SU-DHL-6 (cell line): ENCODE data around the gene THOP1.
"Not testable (repeated sequence)": the region's sequence is repeated elsewhere in the genome, so short reads cannot be mapped to it uniquely, and the experiment has no call there.

Experiments
- H2AFZ ChIP-seq: fragments of 200-600 bp; sonication (generic); 2 replicates; pipeline ENCODE4 v1.6.1; 2014; ENCODE audit warnings: low read depth, mild to moderate bottlenecking, moderate library complexity, mixed read lengths, antibody characterized with exemption, low read length; ENCODE audit not compliant: severe bottlenecking
- H3F3A ChIP-seq: fragments of 200-600 bp; shearing (Covaris generic); 2 replicates; pipeline ENCODE4 v1.6.0; 2016; ENCODE audit warnings: antibody characterized with exemption, mild to moderate bottlenecking; ENCODE audit not compliant: insufficient read depth
- H3K27ac ChIP-seq: fragments of 200-600 bp; sonication (generic); 2 replicates; pipeline ENCODE4 v1.5.1; 2016; ENCODE audit warnings: low read depth, mild to moderate bottlenecking, low read length, moderate library complexity, mixed read lengths
- H3K27me3 ChIP-seq: fragments of 200-600 bp; sonication (generic), shearing (Covaris generic); 2 replicates; pipeline ENCODE4 v1.6.0; 2014; ENCODE audit warnings: mild to moderate bottlenecking, low read length
- H3K36me3 ChIP-seq: fragments of 200-600 bp; sonication (generic); 2 replicates; pipeline ENCODE4 v1.6.1; 2014; ENCODE audit warnings: mild to moderate bottlenecking, low read length, mixed read lengths
- H3K4me2 ChIP-seq: fragments of 300-600, 200-600 bp; shearing (Covaris generic), sonication (generic); 2 replicates; pipeline ENCODE4 v1.6.0; 2014; ENCODE audit warnings: low read length, low read depth, mild to moderate bottlenecking; ENCODE audit not compliant: poor library complexity, severe bottlenecking
- H3K4me3 ChIP-seq: fragments of 200-600 bp; sonication (generic); 2 replicates; pipeline ENCODE4 v1.5.1; 2014; ENCODE audit warnings: antibody characterized with exemption, low read length, mild to moderate bottlenecking, mixed read lengths; ENCODE audit not compliant: insufficient read depth, poor library complexity, severe bottlenecking
- H3K79me2 ChIP-seq: fragments of 200-600 bp; sonication (generic); 2 replicates; pipeline ENCODE4 v1.6.1; 2014; ENCODE audit warnings: mild to moderate bottlenecking, low read length, moderate library complexity; ENCODE audit not compliant: insufficient read depth
- H3K9ac ChIP-seq: fragments of 200-600 bp; sonication (generic); 2 replicates; pipeline ENCODE4 v1.7.0; 2014; ENCODE audit warnings: mild to moderate bottlenecking, low read length
- H3K9me2 ChIP-seq: fragments of 200-600 bp; sonication (generic); replicated peaks from 2 replicates; pipeline ENCODE4 v1.6.1; 2014; ENCODE audit warnings: low read length; ENCODE audit not compliant: insufficient read depth
- H3K9me3 ChIP-seq: fragments of 200-600 bp; sonication (generic); 2 replicates; pipeline ENCODE4 v1.6.1; 2014; ENCODE audit warnings: low read length, mixed read lengths; ENCODE audit not compliant: insufficient read depth
- H4K20me1 ChIP-seq: fragments of 200-600 bp; sonication (generic); 2 replicates; pipeline ENCODE4 v1.6.1; 2014; ENCODE audit warnings: low read depth, mild to moderate bottlenecking, antibody characterized with exemption, low read length, moderate library complexity, mixed read lengths
- EZH2phosphoT487 ChIP-seq: fragments of 200-600 bp; sonication (generic), shearing (Covaris generic); conservative IDR thresholded peaks from 2 replicates; pipeline ENCODE4 v1.6.1; 2018; ENCODE audit warnings: mild to moderate bottlenecking, antibody characterized with exemption, low read length, moderate library complexity, mixed read lengths
- TF ChIP-seq, protein P1 (sequence below): fragments of 200-600 bp; sonication (generic); IDR thresholded peaks from one replicate; pipeline ENCODE4 v1.5.1; 2017; ENCODE audit warnings: antibody characterized with exemption, mild to moderate bottlenecking, low read length, moderate library complexity; ENCODE audit not compliant: insufficient read depth, poor library complexity, severe bottlenecking

The THOP1 gene

DNA sequence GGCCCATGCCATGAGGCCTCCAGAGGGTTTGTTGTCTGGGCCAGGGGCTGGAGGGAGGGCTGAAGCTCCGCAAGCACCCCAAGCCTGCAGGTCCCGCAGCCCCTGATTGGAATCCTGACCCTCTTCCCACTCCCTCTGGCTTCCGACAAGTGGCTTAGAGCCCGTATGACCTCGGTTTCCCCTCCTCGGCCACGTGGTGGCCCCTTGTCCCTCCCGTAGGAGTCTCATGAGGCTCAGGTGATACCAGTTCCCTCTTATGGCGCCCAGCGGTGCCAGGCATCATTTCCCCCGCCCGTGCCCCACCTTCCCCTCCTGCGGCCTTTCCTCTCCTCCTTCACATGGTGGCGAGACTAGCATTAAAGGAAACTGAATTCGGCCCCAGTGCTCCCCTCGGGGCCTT lies 6.1 kb downstream of the THOP1 start:
- H3K4me2 ChIP-seq, result no peak overlapping the region
- no peaks in the 10 kb centered on the region for H3K27me3 ChIP-seq
- H3K36me3 ChIP-seq, result no peaks in the 10 kb centered on the region
- no peak overlapping the region for H3K27ac ChIP-seq
- no peaks in the 10 kb centered on the region for H3F3A ChIP-seq
- no peaks in the 10 kb centered on the region for H3K9me2 ChIP-seq
- no peak overlapping the region for H3K9ac ChIP-seq
- H3K4me3 ChIP-seq, result no peak overlapping the region
- H3K9me3 ChIP-seq, result no peaks in the 10 kb centered on the region
- H2AFZ ChIP-seq, result no peak overlapping the region
- TF ChIP-seq, protein P1, sequence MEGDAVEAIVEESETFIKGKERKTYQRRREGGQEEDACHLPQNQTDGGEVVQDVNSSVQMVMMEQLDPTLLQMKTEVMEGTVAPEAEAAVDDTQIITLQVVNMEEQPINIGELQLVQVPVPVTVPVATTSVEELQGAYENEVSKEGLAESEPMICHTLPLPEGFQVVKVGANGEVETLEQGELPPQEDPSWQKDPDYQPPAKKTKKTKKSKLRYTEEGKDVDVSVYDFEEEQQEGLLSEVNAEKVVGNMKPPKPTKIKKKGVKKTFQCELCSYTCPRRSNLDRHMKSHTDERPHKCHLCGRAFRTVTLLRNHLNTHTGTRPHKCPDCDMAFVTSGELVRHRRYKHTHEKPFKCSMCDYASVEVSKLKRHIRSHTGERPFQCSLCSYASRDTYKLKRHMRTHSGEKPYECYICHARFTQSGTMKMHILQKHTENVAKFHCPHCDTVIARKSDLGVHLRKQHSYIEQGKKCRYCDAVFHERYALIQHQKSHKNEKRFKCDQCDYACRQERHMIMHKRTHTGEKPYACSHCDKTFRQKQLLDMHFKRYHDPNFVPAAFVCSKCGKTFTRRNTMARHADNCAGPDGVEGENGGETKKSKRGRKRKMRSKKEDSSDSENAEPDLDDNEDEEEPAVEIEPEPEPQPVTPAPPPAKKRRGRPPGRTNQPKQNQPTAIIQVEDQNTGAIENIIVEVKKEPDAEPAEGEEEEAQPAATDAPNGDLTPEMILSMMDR, result no peak
- TF ChIP-seq EZH2phosphoT487, result no peak
- H4K20me1 ChIP-seq, result no peaks in the 10 kb centered on the region
- H3K79me2 ChIP-seq, result peaks cover 39% of the 10 kb centered on the region

DNA sequence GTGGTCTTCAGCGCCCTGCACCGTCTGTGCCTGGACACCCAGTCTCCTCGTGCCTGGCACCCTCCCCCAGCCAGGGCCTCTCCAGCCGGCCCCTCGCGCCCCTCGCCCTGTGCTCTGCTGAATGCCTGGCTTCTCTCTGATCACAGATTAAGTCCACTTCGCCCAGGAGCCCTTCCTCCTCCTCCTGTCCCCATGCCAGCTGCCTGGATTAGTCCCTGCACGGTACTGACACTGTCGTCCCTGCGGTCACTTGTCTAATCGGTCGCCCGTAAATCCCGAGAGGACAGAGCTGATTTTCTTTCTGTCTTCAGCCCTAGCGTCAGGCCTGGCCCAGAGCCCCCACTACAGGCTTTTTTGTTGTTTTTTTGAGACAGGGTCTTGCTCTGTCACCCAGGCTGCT lies 6.6 kb downstream of the THOP1 start:
- H3K9ac ChIP-seq, result no peak overlapping the region
- H3K9me2 ChIP-seq, result no peaks in the 10 kb centered on the region
- no peak overlapping the region for H3K4me3 ChIP-seq
- no peaks in the 10 kb centered on the region for H3K27me3 ChIP-seq
- no peaks in the 10 kb centered on the region for H3F3A ChIP-seq
- H3K4me2 ChIP-seq, result no peak overlapping the region
- peaks cover 35% of the 10 kb centered on the region for H3K79me2 ChIP-seq
- H3K9me3 ChIP-seq, result no peaks in the 10 kb centered on the region
- no peak overlapping the region for H2AFZ ChIP-seq
- H3K27ac ChIP-seq, result no peak overlapping the region
- no peaks in the 10 kb centered on the region for H4K20me1 ChIP-seq
- H3K36me3 ChIP-seq, result no peaks in the 10 kb centered on the region
- TF ChIP-seq EZH2phosphoT487, result no peak
- TF ChIP-seq, protein P1, result no peak

DNA sequence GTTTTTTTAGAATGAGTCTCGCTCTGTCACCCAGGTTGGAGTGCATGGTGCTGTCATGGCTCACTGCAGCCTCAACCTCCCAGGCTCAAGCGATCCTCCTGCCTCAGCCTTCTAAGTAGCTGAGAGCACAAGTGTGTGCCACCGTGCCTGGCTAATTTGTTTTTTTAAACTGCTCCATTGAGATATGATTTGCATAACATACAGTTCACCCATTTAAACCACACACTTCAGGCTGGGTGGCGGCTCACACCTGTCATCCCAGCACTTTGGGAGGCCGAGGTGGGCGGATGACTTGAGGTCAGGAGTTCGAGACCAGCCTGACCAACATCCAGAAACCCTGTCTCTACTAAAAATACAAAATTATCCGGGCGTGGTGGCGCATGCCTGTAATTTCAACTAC lies 7.4 kb downstream of the THOP1 start:
- H3K9ac ChIP-seq, H3K27me3 ChIP-seq, H3F3A ChIP-seq, H3K9me2 ChIP-seq, H4K20me1 ChIP-seq, H3K27ac ChIP-seq, H3K4me3 ChIP-seq, H3K9me3 ChIP-seq, H3K36me3 ChIP-seq, H3K4me2 ChIP-seq, H2AFZ ChIP-seq: not testable (repeated sequence)
- H3K79me2 ChIP-seq, result peaks cover 27% of the 10 kb centered on the region

DNA sequence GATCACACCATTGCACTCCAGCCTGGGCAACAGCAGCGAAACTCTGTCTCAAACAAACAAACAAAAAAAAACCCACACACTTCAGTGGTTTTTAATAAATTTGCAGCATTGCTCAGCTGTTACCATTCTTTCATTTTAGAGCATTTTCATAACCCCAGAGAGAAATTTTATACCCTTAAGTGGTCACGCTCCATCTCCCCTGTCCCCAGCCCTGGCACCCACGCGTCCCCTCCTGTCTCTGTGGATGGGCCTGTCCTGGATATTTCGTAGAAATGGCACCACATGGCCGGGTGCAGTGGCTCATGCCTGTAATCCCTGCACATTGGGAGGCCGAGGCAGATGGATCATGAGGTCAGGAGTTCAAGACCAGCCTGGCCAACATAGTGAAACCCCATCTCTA lies 7.8 kb downstream of the THOP1 start:
- TF ChIP-seq, protein P1, result no peak
- no peak for TF ChIP-seq EZH2phosphoT487
- no peaks in the 10 kb centered on the region for H3K9me3 ChIP-seq
- H3K79me2 ChIP-seq, result peaks cover 22% of the 10 kb centered on the region
- no peaks in the 10 kb centered on the region for H3K27me3 ChIP-seq
- no peaks in the 10 kb centered on the region for H3K9me2 ChIP-seq
- no peak overlapping the region for H3K27ac ChIP-seq
- H3K4me3 ChIP-seq, result no peak overlapping the region
- no peaks in the 10 kb centered on the region for H4K20me1 ChIP-seq
- H2AFZ ChIP-seq, result no peak overlapping the region
- no peaks in the 10 kb centered on the region for H3F3A ChIP-seq
- H3K9ac ChIP-seq, result no peak overlapping the region
- H3K4me2 ChIP-seq, result no peak overlapping the region
- no peaks in the 10 kb centered on the region for H3K36me3 ChIP-seq
